ENCODE data around the gene COL25A1. TPM values are rescaled to one million over a fixed set of nuclear protein-coding genes. Genes with fewer than 3 reads are reported as not detected.

Gene COL25A1
- total RNA-seq, 2 experiments from 2014 or later = not detected

DNA sequence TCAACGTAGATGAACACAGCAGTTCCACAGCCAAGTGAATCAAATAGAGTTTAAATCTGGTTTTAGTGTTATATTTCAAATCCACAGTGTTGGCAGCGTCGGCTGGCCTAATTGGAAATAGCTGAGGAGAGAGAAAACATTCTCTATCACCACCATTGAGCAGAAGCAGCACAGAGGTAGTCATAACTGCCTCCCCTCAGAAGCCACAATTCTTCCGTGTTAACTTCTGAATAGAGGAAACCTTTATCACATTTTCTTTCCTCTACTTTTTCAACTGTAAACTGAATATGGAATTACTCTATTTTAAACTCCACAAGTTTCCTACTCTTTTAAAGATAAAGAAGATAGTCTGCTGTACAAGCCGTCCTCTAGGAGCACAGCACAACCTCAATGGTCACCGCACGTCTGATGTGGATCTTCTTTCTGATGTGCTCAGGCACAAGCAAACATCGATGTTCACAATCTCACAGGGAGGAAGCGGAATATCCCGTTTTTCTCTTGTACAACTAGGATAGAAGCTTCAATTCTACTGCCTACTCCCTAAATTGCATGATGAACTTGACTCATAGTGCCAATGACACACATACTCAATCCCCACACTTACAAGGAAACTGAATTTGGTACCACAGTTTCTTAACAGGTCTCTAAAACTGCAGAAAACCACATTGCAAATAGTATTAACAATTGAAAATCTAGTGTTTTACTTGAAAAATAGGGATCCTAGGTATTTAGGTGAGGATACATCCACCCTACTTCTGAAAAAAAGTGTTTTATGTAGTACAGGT lies 321.8 kb downstream of the COL25A1 start:
- POLR2A ChIA-PET = no interaction called here
- CTCF ChIA-PET = no interaction called here

DNA sequence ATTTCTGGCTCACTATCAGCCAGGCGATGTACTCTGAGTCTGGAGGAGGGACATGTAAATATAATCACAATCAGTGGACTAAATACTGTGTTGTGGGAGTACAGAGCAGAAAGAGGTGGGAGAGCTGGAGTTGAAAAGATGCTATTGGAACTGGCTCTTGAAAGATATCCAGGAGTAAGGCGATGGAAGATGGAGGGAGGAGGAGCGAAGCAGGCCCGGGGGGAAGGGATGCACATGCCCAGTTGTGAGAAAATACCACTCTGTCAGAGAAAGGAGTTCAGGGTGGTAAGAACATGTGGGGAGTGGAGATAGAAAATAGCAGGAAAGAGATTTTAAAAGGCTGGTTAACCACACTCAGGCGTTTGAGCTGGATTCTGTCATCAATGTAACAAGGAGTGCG lies 322.7 kb downstream of the COL25A1 start:
- ChIA-PET CTCF (no interaction called here), POLR2A (no interaction called here)

DNA sequence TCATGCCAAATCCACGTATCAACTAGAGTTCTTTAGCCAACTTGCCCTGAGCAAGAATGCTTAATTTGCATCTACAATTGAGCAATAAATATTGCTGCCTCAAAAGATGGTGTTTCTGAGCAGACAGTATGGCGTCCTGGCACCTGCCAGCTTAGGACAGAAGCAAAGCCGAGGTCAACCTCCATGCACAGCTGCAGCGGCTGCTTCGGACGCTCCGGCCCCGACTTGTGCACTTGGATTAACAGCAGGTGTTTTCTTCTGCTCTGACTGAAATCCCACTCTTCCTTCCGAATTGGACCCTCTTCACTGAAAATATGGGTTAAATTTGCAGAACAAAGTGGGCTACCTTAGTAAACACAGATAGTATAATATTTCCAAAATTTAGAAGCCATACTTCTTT lies 324.4 kb downstream of the COL25A1 start:
- ChIA-PET POLR2A (no interaction called here), CTCF (no interaction called here)

DNA sequence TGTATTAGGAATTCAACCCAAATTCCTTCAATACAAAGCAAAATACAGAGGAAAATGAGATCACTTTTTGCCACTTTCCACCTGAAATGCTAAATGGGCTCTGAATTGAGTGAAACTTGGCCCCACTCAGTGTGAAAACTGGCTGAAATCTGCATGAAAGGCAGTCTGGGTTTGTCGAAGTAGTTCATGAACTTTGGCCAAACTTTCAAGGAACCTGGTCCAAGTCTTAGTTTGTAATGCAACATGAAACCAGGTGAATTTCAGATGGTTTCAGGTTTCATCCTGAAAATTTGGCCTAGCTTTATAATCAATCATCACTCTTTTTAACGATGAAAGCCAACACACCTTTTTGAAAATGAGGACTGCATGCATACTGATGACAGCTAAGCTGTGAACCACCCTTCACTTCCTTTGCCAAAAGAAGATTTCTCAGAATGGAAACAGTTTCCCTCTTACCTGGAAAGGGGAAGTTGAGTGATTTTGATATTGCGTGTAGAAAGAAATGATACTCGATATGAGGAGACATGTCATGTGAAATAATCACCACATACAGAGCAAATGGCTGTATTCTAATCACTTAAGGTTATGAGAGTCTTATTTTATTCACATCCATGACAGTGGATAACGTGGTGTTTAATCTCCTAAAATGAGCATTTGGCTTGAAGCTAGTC lies 329.7 kb downstream of the COL25A1 start:
- CTCF ChIA-PET = no interaction called here

DNA sequence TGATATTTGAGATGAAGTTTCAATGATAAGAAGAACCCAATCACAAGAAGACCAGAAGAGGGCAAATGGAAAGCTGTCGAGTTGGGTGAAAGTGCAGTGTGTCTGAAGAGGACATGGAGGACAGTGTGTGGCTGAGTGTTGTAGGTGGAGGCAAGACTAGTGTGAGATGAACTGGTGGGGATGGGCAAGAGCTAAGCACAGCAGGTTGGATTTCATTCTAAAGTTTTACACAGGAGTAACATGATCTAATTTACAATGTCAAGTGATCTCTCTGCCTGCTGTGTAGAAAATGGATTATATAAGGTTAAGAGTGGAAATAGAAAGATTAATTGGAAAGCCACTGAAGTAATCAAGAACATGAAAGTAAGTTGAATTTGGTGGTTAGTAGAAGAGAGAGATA lies 331.0 kb downstream of the COL25A1 start:
- ChIA-PET POLR2A (no interaction called here), CTCF (no interaction called here)

More for the DNA sequence above, 329.7 kb downstream of the COL25A1 start:
- POLR2A ChIA-PET = no interaction called here

DNA sequence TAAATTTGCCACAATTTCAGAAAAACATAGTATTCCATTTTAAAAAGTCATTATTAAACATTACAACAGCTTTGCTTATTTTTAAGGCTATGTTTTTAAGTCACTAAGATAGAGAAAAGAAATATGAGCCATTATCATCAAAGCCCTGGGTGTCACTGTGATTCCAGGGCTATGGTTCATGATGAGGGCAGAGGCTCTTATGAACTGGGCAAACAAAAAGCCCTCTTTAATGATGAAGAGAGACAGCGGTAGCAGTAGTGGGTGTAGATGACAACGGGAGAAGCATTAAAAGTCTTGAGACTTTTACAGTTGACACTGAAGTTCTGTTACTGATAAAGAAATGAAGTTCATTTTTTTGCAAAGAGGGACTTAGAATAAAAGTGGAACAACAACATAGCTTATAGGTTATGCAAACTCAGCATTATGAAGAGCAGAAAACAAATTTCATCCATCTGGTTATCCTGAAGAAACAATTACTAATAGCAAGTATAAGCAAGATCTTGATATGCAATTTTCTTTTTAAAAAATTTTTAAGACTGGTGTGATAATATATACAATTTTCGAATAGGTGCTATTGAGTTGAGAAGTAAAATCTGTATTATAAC lies 336.9 kb downstream of the COL25A1 start:
- POLR2A ChIA-PET = no interaction called here
- CTCF ChIA-PET = no interaction called here

DNA sequence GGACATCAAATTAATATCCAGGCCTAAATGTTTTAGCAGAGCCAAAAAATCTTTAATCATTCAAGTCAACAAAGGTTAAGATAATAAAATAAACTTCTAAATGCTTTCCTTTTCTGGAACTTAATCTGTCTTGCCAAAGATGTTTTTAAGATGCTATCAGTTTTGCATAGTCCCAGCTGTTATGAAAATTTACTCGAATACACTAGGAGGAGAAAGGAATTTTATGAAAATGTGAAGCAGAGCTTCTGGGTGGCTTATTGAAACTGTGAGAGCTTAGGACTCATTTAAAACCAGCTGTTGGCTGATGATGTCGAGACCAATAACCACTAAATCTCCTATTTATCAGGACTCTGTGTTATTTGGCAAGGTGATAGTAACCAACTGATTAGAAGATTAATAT lies 337.4 kb downstream of the COL25A1 start:
- CTCF ChIA-PET = no interaction called here
- POLR2A ChIA-PET = no interaction called here

DNA sequence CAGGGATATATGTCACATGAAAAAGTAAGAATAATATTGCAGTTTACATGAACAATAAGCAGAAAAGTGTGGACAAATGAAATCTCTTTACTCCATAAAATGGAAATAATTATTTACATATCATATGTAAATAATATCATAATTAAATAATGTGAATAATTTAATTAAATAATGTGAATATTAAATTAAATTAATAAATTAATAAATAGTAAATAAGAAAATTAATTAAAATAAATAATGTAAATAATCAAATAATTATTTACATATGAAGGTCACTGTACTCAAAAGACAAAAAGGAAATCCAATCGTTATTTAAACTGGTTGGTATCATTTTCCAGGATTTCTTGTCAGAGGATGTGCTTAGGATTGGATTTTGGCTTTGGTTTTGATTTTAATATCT lies 338.5 kb downstream of the COL25A1 start:
- POLR2A ChIA-PET = no interaction called here
- CTCF ChIA-PET = no interaction called here

DNA sequence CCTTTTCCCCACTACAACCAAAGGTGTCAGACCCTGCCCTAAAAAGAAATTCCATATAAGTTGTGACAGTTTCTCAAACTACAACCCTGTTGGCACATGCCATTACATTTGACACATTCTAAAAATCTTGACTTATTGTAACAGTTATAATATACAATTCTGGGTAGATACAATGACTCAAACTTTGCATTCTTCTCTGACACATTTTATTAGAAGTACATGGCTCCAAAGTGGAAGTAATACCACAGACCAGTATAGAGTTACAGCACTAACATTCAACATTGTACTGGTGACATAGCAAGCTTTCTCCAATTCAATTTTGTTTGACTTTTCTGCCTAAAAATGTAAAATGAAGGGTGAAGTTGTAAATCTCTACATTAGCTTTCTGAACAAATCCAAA lies 343.0 kb downstream of the COL25A1 start:
- POLR2A ChIA-PET = no interaction called here
- CTCF ChIA-PET = no interaction called here

DNA sequence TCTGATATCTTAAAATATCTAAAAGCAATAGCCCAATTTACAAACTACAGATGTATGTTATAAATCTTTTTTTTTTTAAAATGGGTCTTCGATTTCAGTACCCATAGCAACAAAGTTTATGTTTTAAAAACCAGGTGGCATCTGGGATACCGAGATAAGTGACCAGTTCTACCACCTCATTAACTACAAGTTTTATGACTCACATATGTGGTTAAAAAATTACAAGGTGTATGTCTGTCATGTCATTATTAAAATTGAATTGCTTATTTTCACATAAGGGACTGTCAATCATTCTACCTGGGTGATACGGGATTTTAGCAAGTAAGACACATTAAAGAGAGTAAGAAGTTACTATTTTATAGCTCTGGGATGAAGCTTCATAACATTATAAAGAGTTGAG lies 347.6 kb downstream of the COL25A1 start:
- ChIA-PET CTCF (interaction anchor here (1.5 kb wide), 1 partner anchor 8 kb away, joined by 3 read pairs; no protein-coding TSS in a partner anchor), POLR2A (no interaction called here)

DNA sequence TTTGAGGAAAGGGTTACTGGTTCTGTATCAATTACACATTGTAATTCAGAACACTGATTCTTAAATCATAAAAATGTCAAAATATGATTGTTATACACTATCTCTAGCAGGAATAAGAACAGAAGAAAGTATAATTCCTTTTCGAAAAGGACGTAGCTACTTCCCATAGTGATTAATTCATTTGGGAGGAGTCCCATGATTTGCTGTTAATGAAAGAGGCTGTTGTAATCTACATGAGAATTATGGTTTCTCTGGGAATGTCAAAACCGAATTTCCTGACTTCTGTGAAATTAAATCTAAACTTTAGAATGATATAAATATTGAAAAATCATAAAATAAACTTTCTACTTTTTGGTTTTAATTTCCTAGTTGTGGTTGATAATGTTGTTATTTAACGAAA lies 348.5 kb downstream of the COL25A1 start:
- CTCF ChIA-PET = no interaction called here

DNA sequence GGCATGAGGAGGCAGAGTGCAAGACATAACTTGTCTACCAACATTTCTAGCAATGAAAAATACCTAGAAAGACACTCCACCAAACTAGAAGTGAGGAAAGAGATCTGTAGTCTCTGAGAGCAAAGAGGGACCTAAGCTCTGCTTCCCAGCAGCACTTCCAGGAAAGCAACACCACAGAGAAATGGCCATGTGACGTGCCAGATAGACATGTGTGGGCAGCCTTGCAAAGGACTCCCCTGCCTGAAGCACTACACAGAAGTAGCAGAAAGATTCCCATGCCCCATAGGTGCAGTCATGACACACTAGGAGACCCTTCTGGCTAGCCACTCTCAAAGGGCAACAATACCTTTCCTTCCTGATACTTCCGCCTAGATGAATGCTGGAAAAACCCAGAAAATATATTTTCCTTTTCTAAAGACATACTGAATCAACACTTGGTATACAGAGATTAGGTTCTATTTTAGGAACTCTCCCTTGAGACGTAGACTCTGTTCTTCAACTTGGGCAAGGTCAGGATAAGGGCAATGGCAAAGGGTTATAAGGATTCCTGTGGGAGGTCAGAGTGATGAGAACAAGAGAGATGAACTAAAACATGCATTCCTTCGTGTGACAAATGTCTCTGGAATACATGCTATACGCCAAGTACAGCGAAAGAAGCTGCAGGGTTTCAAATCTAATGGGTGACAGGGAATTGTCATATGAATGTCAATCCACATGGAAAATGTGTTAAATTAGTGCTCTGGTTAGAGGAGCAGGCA lies 352.1 kb downstream of the COL25A1 start:
- ChIA-PET POLR2A (no interaction called here), CTCF (no interaction called here)

More for the DNA sequence above, 348.5 kb downstream of the COL25A1 start:
- POLR2A ChIA-PET = no interaction called here

DNA sequence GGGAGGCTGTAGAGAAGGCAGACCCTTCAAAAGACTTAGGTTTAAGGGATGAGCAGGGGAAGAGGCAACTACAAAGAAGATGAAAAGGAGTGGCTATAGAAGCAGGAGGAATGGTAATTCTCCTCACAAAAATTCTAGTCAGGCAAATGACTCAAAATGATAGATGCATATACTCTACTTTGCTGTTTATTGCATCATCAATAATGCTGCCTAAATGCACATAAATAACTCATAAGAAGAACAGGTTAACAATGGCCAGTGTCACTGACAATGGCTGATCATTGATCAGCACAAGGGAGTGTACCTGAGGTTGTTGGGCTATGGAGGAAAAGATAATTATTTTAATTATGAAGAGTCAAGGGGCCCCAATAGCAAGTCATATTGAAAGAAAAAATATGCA lies 354.9 kb downstream of the COL25A1 start:
- ChIA-PET CTCF (interaction anchor here (1.6 kb wide), 1 partner anchor 8 kb away, joined by 3 read pairs; no protein-coding TSS in a partner anchor), POLR2A (no interaction called here)

DNA sequence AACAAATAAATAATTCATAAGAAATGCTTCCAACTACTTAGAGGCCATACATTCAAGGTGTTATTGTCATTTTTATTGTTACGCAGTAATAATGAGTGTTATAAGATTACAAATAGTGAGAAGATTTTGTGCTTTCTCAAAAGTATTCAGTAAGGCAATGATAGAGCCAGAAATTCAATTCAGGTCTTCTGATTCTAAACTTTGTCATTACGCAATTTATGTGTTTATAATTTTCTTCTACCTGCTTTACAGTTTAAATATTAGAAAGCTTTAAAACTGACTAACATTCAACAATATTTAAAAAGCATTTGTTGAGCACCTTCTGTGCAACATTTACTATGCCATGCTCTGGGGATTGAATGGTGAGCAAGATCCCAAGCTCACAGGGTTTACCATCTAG lies 356.2 kb downstream of the COL25A1 start:
- ChIA-PET CTCF (interaction anchor here (1.6 kb wide), 1 partner anchor 9 kb away, joined by 3 read pairs; no protein-coding TSS in a partner anchor), POLR2A (no interaction called here)

DNA sequence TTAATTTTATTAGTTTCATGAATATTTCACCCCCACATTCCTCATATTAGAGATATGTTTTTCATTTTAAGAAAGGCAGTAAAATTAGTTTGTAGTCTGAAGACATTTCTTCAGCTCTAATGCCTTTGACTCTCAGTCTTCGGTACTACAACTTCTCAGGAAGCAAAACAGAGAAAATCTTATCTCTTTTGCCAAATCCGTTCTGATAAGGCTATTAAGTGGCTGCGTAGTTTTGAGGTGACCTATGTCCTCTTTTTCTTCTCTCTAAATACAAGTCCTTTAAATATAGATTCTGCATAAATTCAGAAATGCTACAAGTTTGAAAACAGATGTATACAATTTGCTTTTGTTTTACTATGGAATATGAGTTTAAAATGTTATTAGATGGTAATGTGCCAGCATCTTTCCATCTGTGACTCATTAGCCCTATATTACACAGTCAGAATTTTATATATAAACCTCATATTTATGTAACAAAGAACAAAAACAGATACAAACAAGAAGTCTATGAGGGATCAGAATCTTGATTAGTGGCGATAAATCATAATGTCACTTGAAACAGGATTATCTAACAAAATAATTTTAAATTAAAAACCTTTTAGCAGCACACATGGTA lies 358.4 kb downstream of the COL25A1 start:
- POLR2A ChIA-PET = no interaction called here
- CTCF ChIA-PET = no interaction called here

DNA sequence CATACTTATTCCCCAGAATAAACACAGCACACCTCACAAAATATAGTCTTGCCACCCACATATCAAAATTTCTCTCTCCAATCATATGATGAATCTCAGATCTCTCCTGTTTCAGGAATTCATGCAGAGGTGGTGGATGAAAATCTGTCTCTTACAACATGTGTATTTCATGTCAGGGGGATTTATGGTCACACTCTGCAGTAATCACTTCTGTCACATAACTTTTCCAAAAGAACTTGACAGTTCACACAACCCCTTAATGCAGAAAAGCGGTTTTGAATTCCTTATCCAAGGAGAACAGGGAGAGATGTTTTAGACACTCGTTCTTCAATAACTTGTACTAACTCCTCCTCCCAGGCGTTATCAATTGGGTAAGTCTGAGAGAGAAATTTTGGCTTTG lies 359.1 kb downstream of the COL25A1 start:
- CTCF ChIA-PET = interaction anchor here (0.6 kb wide), 1 partner anchor 683 kb away, joined by 3 read pairs; no protein-coding TSS in a partner anchor
- POLR2A ChIA-PET = no interaction called here

DNA sequence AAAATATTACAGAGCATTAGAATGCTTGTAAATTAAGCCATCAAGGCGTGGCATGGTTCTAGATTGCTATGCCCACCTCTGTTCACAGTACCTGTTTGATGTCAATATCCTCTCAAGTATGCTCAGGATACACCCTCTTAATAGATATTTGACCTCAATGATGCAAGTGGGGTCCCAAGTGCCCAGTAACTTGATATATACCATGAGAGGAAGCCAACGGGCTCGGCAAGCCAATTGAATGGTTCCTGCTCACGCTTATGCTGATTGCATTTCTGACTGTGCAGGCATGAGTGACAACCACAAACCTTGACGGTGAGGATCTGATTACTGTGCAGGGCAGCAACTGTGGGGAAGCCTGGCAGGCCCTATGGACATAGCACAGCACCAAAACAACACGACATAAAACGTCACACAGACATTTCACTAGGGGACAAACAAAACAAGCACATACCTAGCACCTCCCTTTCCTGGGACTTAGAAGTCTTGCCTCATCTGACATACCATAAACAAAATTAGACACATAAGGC lies 360.5 kb downstream of the COL25A1 start:
- ChIA-PET CTCF (no interaction called here), POLR2A (no interaction called here)

DNA sequence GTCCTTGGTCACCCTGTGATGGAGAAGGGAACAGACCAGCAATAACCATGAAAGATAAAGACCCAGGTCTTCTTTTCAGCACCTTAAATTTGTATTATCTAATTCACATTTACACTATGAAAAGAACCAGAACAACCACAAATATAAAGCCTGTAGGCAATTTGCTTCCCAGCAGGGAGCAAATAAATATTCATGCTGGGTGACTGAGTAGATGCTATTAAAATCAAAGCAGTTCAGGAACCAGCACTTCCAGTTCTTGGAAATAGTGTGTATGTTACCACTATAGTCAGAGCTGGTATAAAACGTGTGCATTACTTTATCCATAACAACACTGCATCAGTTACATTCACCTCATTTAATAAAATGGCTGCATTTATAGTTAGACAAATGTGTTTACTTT lies 361.8 kb downstream of the COL25A1 start:
- ChIA-PET POLR2A (no interaction called here), CTCF (no interaction called here)

DNA sequence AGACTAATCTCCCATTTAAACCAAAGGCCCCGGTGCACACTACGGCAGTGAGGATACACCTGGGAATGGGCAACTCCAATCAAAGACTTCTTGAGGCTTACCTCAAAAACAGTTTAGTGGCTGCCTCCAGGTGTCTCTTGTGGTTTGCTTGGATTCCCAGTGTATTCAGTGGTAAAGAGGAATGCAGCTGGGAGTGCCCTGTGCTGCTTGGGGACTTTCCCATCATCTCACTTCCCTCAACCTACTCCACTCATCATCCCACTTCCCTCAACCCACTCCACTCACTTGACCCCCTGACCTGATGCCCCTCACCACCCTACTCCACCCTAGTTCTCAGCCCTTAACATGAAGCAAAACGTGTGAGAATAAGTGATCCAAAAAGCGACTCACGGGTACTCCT lies 362.3 kb downstream of the COL25A1 start:
- POLR2A ChIA-PET = no interaction called here
- CTCF ChIA-PET = no interaction called here

DNA sequence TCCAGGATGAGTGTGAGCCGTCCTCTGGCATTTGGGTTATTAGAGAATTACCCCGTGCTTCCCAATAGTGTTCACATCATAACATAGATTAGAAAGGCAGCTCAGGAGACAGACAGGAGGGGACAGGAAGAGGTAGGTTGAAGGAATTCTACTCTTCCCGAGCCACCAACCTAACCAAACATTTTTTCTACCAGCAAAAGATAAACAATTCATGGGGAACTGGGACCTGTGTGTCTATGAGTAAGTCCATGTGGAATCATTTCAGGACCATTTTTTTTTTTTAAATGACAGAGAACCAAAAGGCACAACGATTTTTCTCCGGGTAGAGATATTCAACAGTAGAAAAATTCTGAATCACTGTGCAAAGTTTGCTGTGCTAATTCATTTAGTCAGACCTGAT lies 365.4 kb downstream of the COL25A1 start:
- ChIA-PET POLR2A (no interaction called here), CTCF (no interaction called here)

All from activated CD8-positive, alpha-beta memory T cell treated with anti-CD3 and anti-CD28 coated beads for 36 hours (primary cell).